EH (cell line): ENCODE measurements around the gene HYPK.

ENCODE experiments used
- DNase-seq: peaks from one replicate; pipeline ENCODE4 v3.0.0-alpha.2; 2015; ENCODE audit warnings: low read depth

The HYPK gene

GRCh38 chr15:43800286-43801141 lies at the start of gene HYPK:
TSS of gene HYPK (plus strand) at chr15:43800599. CDS start at chr15:43800623, 24 bp downstream.
- peak; percentile 91 for DNase-seq

GRCh38 chr15:43751885-43752284 lies 48.5 kb upstream of the HYPK start:
- DNase-seq = no peak

- no peak for DNase-seq
These were observed 37.6 kb upstream of the HYPK start for GRCh38 chr15:43762824-43763223.

GRCh38 chr15:43763819-43764446 lies 36.5 kb upstream of the HYPK start:
- peak; percentile 27 for DNase-seq

- peak; percentile 73 for DNase-seq
These were observed 30.7 kb upstream of the HYPK start for GRCh38 chr15:43769584-43770228.

GRCh38 chr15:43771816-43772215 lies 28.6 kb upstream of the HYPK start:
- no peak for DNase-seq

- no peak for DNase-seq
These were observed 27.8 kb upstream of the HYPK start for GRCh38 chr15:43772624-43773023.

- no peak for DNase-seq
These were observed 26.3 kb upstream of the HYPK start for GRCh38 chr15:43774062-43774461.

- peak; percentile 61 for DNase-seq
These were observed 24.9 kb upstream of the HYPK start for GRCh38 chr15:43775411-43775965.

GRCh38 chr15:43776101-43776717 lies 24.2 kb upstream of the HYPK start:
- no peak for DNase-seq

- peak; percentile 80 for DNase-seq
These were observed 23.6 kb upstream of the HYPK start, which contains the start of gene ELL3 for GRCh38 chr15:43776718-43777266. TSS of gene ELL3 (minus strand) at chr15:43776966. CDS start at chr15:43776901, 65 bp downstream.

GRCh38 chr15:43777267-43777914 lies 23.0 kb upstream of the HYPK start:
- peak; percentile 81 for DNase-seq

GRCh38 chr15:43779016-43779415 lies 21.4 kb upstream of the HYPK start:
- no peak for DNase-seq

GRCh38 chr15:43789409-43789808 lies 11.0 kb upstream of the HYPK start:
- no peak for DNase-seq

GRCh38 chr15:43791993-43792760 lies 8.2 kb upstream of the HYPK start, which contains the start of gene SERF2:
TSS of gene SERF2 (plus strand) at chr15:43792320. CDS start at chr15:43792377, 57 bp downstream.
- peak; percentile 100 for DNase-seq

- DNase-seq = peak; percentile 67
These were observed 7.5 kb upstream of the HYPK start for GRCh38 chr15:43792761-43793476.

GRCh38 chr15:43793647-43794046 lies 6.8 kb upstream of the HYPK start:
- no peak for DNase-seq

GRCh38 chr15:43794269-43795037 lies 5.9 kb upstream of the HYPK start:
- peak; percentile 70 for DNase-seq

- no peak for DNase-seq
These were observed 5.2 kb upstream of the HYPK start for GRCh38 chr15:43795197-43795596.
